Loucy (cell line): ENCODE measurements around the gene NIP7.
A peak's percentile ranks its signal among the peaks of the same experiment; 100 is the strongest.

Experiments used
- H2AFZ ChIP-seq: fragments of 200-600 bp; sonication (generic); 2 replicates; pipeline ENCODE4 v1.6.0; 2016; ENCODE audit warnings: antibody characterized with exemption, mild to moderate bottlenecking, low read length, moderate library complexity
- H3F3A ChIP-seq: fragments of 200-600 bp; 2 replicates; pipeline ENCODE4 v1.6.0; 2016; ENCODE audit warnings: antibody characterized with exemption, low read depth, mild to moderate bottlenecking
- H3K27me3 ChIP-seq: fragments of 200-600 bp; sonication (generic); 2 replicates; pipeline ENCODE4 v1.6.1; 2014; ENCODE audit warnings: low read length, mild to moderate bottlenecking; ENCODE audit not compliant: insufficient read depth, poor library complexity, severe bottlenecking
- H3K36me3 ChIP-seq: fragments of 200-600 bp; sonication (generic); 2 replicates; pipeline ENCODE4 v1.6.1; 2016; ENCODE audit warnings: low read length; ENCODE audit not compliant: insufficient read depth
- H3K4me1 ChIP-seq: fragments of 200-600 bp; sonication (generic); 2 replicates; pipeline ENCODE4 v1.5.1; 2014; ENCODE audit warnings: low read length, mild to moderate bottlenecking; ENCODE audit not compliant: insufficient read depth, poor library complexity, severe bottlenecking
- H3K4me2 ChIP-seq: fragments of 200-600 bp; sonication (generic); 2 replicates; pipeline ENCODE4 v1.6.0; 2014; ENCODE audit warnings: antibody characterized with exemption, low read length, low read depth, mild to moderate bottlenecking; ENCODE audit not compliant: poor library complexity, severe bottlenecking
- H3K4me3 ChIP-seq: fragments of 200-600 bp; sonication (generic); 2 replicates; pipeline ENCODE4 v1.5.1; 2014; ENCODE audit warnings: low read length, mild to moderate bottlenecking, mixed read lengths; ENCODE audit not compliant: poor library complexity, severe bottlenecking
- H3K79me2 ChIP-seq: fragments of 200-600 bp; sonication (generic); 2 replicates; pipeline ENCODE4 v1.6.1; 2014; ENCODE audit warnings: low read length; ENCODE audit not compliant: insufficient read depth
- H3K9ac ChIP-seq: fragments of 200-600 bp; sonication (generic); 2 replicates; pipeline ENCODE4 v1.6.0; 2014; ENCODE audit warnings: mild to moderate bottlenecking, low read depth, low read length, moderate library complexity; ENCODE audit not compliant: poor library complexity, severe bottlenecking
- H3K9me2 ChIP-seq: fragments of 200-600 bp; sonication (generic); replicated peaks from 2 replicates; pipeline ENCODE4 v1.6.1; 2016; ENCODE audit warnings: low read depth, low read length, mixed read lengths
- H3K9me3 ChIP-seq: fragments of 200-600 bp; sonication (generic); 2 replicates; pipeline ENCODE4 v1.6.1; 2014; ENCODE audit warnings: mild to moderate bottlenecking, antibody characterized with exemption, low read length, low read depth; ENCODE audit not compliant: insufficient read depth
- H4K20me1 ChIP-seq: fragments of 200-600 bp; sonication (generic); 2 replicates; pipeline ENCODE4 v1.6.0; 2014; ENCODE audit warnings: antibody characterized with exemption, low read length, mild to moderate bottlenecking; ENCODE audit not compliant: insufficient read depth, poor library complexity, severe bottlenecking
- CTCF ChIP-seq: fragments of 200-600 bp; sonication (generic); conservative IDR thresholded peaks from 2 replicates; pipeline ENCODE4 v1.5.1; 2014; ENCODE audit warnings: mild to moderate bottlenecking, antibody characterized with exemption, low read length
- EZH2phosphoT487 ChIP-seq: fragments of 200-600 bp; IDR thresholded peaks from 2 replicates; pipeline ENCODE4 v1.6.1; 2018; ENCODE audit warnings: antibody characterized with exemption, mild to moderate bottlenecking, moderate library complexity, borderline replicate concordance

The NIP7 gene

GRCh38 chr16:69330286-69331109 is 9.1 kb upstream of the NIP7 start, which contains the start of gene PDF:
Gene PDF (minus strand): TSS chr16:69330588. CDS start chr16:69330570, 18 bp downstream.
- H3K79me2 ChIP-seq, result peaks cover 60% of the 10 kb centered on the region

GRCh38 chr16:69334696-69335095 is 4.9 kb upstream of the NIP7 start:
- H3K9ac ChIP-seq, result no peak overlapping the region
- H3K79me2 ChIP-seq, result peaks cover 41% of the 10 kb centered on the region
- no peaks in the 10 kb centered on the region for H3K9me3 ChIP-seq
- peaks cover 3% of the 10 kb centered on the region for H4K20me1 ChIP-seq
- no peak overlapping the region for H3K4me2 ChIP-seq
- H3F3A ChIP-seq, result no peaks in the 10 kb centered on the region
- no peak overlapping the region for H3K4me3 ChIP-seq
- H3K36me3 ChIP-seq, result peaks cover 12% of the 10 kb centered on the region; the same call in 1 of the 2 replicates
- peaks cover 12% of the 10 kb centered on the region for H3K4me1 ChIP-seq
- H3K9me2 ChIP-seq, result no peaks in the 10 kb centered on the region
- H3K27me3 ChIP-seq, result no peaks in the 10 kb centered on the region
- TF ChIP-seq CTCF (no peak), EZH2phosphoT487 (no peak)
- H2AFZ ChIP-seq, result no peak overlapping the region

More at GRCh38 chr16:69330286-69331109, 9.1 kb upstream of the NIP7 start, which contains the start of gene PDF:
- peak within 1 kb of the TSS; percentile 86 for H2AFZ ChIP-seq
- no peaks in the 10 kb centered on the region for H3K9me3 ChIP-seq
- peaks cover 21% of the 10 kb centered on the region; the same call in 1 of the 2 replicates for H3K36me3 ChIP-seq
- peaks cover 7% of the 10 kb centered on the region; the same call in 1 of the 2 replicates for H3F3A ChIP-seq
- H3K4me2 ChIP-seq, result peak within 1 kb of the TSS; percentile 99
- peaks cover 40% of the 10 kb centered on the region for H4K20me1 ChIP-seq
- TF ChIP-seq CTCF, result no peak
- no peak for TF ChIP-seq EZH2phosphoT487
- H3K9ac ChIP-seq, result peak within 1 kb of the TSS; percentile 94
- peaks cover 33% of the 10 kb centered on the region for H3K4me1 ChIP-seq
- no peaks in the 10 kb centered on the region for H3K9me2 ChIP-seq
- peak within 1 kb of the TSS; percentile 87 for H3K4me3 ChIP-seq
- H3K27me3 ChIP-seq, result no peaks in the 10 kb centered on the region

DNA sequence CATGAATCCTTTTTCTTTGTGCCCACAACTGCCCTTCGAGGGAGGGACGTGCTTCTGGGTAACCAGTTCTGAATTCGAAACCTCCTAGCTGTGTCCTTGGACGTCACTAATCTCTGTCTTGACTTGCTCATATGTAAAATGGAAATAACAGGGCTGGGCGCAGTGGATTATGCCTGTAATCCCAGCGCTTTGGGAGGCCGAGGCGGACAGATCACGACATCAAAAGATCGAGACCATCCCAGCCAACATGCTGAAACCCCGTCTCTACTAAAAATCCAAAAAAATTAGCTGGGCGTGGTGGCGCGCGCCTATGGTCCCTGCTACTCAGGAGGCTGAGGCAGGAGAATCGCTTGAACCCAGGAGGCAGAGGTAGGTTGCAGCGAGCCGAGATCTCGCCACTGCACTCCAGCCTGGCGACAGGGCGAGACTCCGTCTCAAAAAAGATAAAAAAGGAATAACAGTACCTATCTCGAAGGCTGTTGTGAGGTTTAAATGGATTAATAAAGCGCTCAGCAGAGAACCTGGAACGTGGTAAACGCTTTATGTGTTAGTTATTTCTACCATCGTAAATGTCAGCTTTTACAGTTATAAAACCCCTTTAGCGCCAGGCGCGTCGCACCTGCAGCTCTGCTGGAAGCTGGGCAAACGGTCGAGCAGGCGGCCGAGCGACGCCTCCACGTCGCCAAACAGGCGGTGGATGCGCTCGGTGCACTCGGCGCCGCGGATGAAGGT is 849 bp upstream of the NIP7 start:
- Histone ChIP-seq H3K4me2 (peak overlapping the region; percentile 95), H3K4me3 (peak overlapping the region; percentile 83), H3K4me1 (peaks cover 31% of the 10 kb centered on the region), H3K9me3 (no peaks in the 10 kb centered on the region), H3F3A (no peaks in the 10 kb centered on the region), H3K9ac (peak overlapping the region; percentile 88), H3K9me2 (no peaks in the 10 kb centered on the region), H4K20me1 (peaks cover 3% of the 10 kb centered on the region), H2AFZ (peak overlapping the region; percentile 60), H3K79me2 (peaks cover 55% of the 10 kb centered on the region), H3K27me3 (no peaks in the 10 kb centered on the region), H3K36me3 (peaks cover 18% of the 10 kb centered on the region; the same call in 1 of the 2 replicates)
- TF ChIP-seq EZH2phosphoT487, result no peak
- no peak for TF ChIP-seq CTCF
